Panc1 (cell line): Measurements from ENCODE around the gene ARL13B. TPM values are rescaled to one million over a fixed set of nuclear protein-coding genes. Genes with fewer than 3 reads are reported as not detected.

Experiments
- ATAC-seq: fragments of 200-7000 bp; cut with Tn5 transposase; 2 replicates; pipeline ENCODE4 v1.9.1; 2020; ENCODE audit warnings: mild to moderate bottlenecking, moderate library complexity
- BruUV-seq: library from RNA; stranded (reverse); fragments of 400-500 nt; replicated peaks from 2 replicates; lab custom pipeline; 2021; lab: Mats Ljungman, UMichigan
- CTCF ChIA-PET: fragments of 300-600 bp; sonication (Branson Sonifier 250); formaldehyde crosslinking; loops from one replicate; lab custom pipeline; 2022; ENCODE audit warnings: antibody characterized with exemption; lab: Charles Lee
- POLR2A ChIA-PET: fragments of 300-600 bp; sonication (Branson Sonifier 250); formaldehyde crosslinking; loops from one replicate; lab custom pipeline; 2022; ENCODE audit warnings: antibody characterized with exemption; lab: Charles Lee
- DNase-seq: peaks from one replicate; pipeline ENCODE4 v3.0.0-alpha.2; 2010; ENCODE audit warnings: low read depth, low spot score
- H3K27ac ChIP-seq: 2 replicates; pipeline ENCODE4 v1.5.1; 2011; ENCODE audit warnings: mild to moderate bottlenecking, low read length, inconsistent platforms
- H3K27me3 ChIP-seq: fragments of 200-500 bp; sonication (Bioruptor generic); 2 replicates; pipeline ENCODE4 v1.6.0; 2014; ENCODE audit warnings: low read length, inconsistent platforms; ENCODE audit not compliant: control insufficient read depth, insufficient read depth
- H3K36me3 ChIP-seq: fragments of 200-500 bp; sonication (Bioruptor generic); 2 replicates; pipeline ENCODE4 v1.5.1; 2014; ENCODE audit warnings: inconsistent platforms, mild to moderate bottlenecking, low read length, moderate library complexity; ENCODE audit not compliant: control insufficient read depth, insufficient read depth
- H3K4me1 ChIP-seq: 2 replicates; pipeline ENCODE4 v1.5.1; 2011; ENCODE audit warnings: inconsistent platforms, mild to moderate bottlenecking, low read length, moderate library complexity; ENCODE audit not compliant: control insufficient read depth, insufficient read depth
- H3K4me3 ChIP-seq, 2 experiments: 2 replicates each; pipeline ENCODE4 v1.5.1; 2011 to 2012; ENCODE audit warnings: low read depth in 2 of 2, low read length in 2 of 2, mild to moderate bottlenecking in 2 of 2, inconsistent platforms in 1 of 2, moderate library complexity in 1 of 2
- H3K9me3 ChIP-seq: fragments of 200-500 bp; sonication (Bioruptor generic); 2 replicates; pipeline ENCODE4 v1.5.1; 2014; ENCODE audit warnings: low read depth, mild to moderate bottlenecking, inconsistent platforms, low read length, moderate library complexity; ENCODE audit not compliant: control insufficient read depth, insufficient read depth
- POLR2AphosphoS5 ChIP-seq: IDR thresholded peaks from 2 replicates; pipeline ENCODE4 v1.6.1; 2012; ENCODE audit warnings: mild to moderate bottlenecking, low read depth, low read length, moderate library complexity
- SIN3A ChIP-seq: IDR thresholded peaks from 2 replicates; pipeline ENCODE4 v1.6.1; 2012; ENCODE audit warnings: low read depth, mild to moderate bottlenecking, low read length, moderate library complexity, borderline replicate concordance; ENCODE audit not compliant: insufficient read depth
- in situ Hi-C: cut with HindIII; loops from 2 replicates; pipeline ENCODE4 v1.10.0; 2016; ENCODE audit warnings: low sequenced_read_pairs, low pct_unique_long_range_greater_than_20kb
- intact Hi-C: fragments of 100-400 bp; cut with micrococcal nuclease; formaldehyde crosslinking; loops from one replicate; pipeline ENCODE4 v1.10.0; 2022; ENCODE audit not compliant: unreplicated experiment
- total RNA-seq: library from RNA; stranded (reverse); gene quantifications from one replicate; pipeline ENCODE4 v1.2.1, GENCODE V29; 2021; ENCODE audit not compliant: unreplicated experiment
- TF ChIP-seq, protein P1 (sequence below), 2 experiments: IDR thresholded peaks; 2 replicates each; pipeline ENCODE4 v1.6.1; 2011 to 2012; ENCODE audit warnings: low read depth in 2 of 2, control low read depth in 1 of 2, low read length in 1 of 2, mild to moderate bottlenecking in 1 of 2, moderate library complexity in 1 of 2; ENCODE audit not compliant: insufficient read depth in 1 of 2
- TF ChIP-seq, protein P2 (sequence below): fragments of 450-650 bp; IDR thresholded peaks from 2 replicates; pipeline ENCODE4 v1.5.1; 2017; ENCODE audit warnings: mild to moderate bottlenecking

The ARL13B gene
- total RNA-seq, 1 experiment from 2014 or later = 26.6 TPM

DNA sequence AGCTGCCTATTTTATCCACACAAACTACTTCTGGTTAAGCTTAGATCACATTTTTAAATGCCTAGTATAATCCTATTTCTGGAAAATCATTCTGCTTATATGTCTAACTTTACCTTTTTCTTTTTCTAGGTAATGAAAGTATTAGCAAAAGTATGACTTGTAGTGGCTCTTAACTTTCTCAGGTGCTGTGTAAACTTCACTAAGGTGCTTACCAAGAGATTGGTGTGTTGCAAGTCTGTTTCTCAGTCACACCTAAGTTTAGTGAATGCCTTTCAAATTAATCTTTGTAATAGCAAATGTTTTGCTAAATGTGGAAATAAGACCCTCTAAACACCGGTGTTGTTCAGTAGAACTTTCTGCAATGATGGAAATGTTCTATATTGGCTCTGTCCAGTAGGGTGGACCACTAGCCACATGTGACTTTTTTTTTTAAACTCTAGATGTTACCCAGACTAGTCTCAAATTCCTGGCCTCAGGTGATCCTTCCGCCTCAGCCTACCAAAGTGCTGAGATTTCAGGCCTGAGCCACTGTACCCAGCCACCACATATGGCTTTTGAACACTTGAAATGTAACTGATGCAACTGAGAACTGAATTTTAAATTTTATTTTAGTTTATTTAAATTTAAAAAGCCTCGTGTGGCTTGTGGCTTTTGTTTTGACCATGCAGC, 22.0 kb downstream of the ARL13B start:
- in situ Hi-C loops (no loop called here), intact Hi-C loops (no loop called here)
- no TSS peak for BruUV-seq
- TF ChIP-seq, protein P1, sequence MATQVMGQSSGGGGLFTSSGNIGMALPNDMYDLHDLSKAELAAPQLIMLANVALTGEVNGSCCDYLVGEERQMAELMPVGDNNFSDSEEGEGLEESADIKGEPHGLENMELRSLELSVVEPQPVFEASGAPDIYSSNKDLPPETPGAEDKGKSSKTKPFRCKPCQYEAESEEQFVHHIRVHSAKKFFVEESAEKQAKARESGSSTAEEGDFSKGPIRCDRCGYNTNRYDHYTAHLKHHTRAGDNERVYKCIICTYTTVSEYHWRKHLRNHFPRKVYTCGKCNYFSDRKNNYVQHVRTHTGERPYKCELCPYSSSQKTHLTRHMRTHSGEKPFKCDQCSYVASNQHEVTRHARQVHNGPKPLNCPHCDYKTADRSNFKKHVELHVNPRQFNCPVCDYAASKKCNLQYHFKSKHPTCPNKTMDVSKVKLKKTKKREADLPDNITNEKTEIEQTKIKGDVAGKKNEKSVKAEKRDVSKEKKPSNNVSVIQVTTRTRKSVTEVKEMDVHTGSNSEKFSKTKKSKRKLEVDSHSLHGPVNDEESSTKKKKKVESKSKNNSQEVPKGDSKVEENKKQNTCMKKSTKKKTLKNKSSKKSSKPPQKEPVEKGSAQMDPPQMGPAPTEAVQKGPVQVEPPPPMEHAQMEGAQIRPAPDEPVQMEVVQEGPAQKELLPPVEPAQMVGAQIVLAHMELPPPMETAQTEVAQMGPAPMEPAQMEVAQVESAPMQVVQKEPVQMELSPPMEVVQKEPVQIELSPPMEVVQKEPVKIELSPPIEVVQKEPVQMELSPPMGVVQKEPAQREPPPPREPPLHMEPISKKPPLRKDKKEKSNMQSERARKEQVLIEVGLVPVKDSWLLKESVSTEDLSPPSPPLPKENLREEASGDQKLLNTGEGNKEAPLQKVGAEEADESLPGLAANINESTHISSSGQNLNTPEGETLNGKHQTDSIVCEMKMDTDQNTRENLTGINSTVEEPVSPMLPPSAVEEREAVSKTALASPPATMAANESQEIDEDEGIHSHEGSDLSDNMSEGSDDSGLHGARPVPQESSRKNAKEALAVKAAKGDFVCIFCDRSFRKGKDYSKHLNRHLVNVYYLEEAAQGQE (IDR thresholded peaks at IDR 0.05; ENCODE audit: insufficient read depth in 1 of 2, low read depth in 2 of 2, low read length in 1 of 2) = no peak
- TF ChIP-seq, protein P2, sequence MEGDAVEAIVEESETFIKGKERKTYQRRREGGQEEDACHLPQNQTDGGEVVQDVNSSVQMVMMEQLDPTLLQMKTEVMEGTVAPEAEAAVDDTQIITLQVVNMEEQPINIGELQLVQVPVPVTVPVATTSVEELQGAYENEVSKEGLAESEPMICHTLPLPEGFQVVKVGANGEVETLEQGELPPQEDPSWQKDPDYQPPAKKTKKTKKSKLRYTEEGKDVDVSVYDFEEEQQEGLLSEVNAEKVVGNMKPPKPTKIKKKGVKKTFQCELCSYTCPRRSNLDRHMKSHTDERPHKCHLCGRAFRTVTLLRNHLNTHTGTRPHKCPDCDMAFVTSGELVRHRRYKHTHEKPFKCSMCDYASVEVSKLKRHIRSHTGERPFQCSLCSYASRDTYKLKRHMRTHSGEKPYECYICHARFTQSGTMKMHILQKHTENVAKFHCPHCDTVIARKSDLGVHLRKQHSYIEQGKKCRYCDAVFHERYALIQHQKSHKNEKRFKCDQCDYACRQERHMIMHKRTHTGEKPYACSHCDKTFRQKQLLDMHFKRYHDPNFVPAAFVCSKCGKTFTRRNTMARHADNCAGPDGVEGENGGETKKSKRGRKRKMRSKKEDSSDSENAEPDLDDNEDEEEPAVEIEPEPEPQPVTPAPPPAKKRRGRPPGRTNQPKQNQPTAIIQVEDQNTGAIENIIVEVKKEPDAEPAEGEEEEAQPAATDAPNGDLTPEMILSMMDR = no peak
- TF ChIP-seq POLR2AphosphoS5 (no peak), SIN3A (no peak)
- no peaks in the 10 kb centered on the region for H3K36me3 ChIP-seq
- H3K4me3 ChIP-seq = no peak overlapping the region
- H3K4me1 ChIP-seq = no peaks in the 10 kb centered on the region
- CTCF ChIA-PET = no interaction called here
- no peak overlapping the region for H3K27ac ChIP-seq
- DNase-seq = no peak
- ATAC-seq = no peak
- no peaks in the 10 kb centered on the region for H3K9me3 ChIP-seq
- H3K27me3 ChIP-seq = no peaks in the 10 kb centered on the region
- POLR2A ChIA-PET = interaction anchor here (0.6 kb wide), 1 partner anchor 64 kb away, joined by 3 read pairs; no protein-coding TSS in a partner anchor

DNA sequence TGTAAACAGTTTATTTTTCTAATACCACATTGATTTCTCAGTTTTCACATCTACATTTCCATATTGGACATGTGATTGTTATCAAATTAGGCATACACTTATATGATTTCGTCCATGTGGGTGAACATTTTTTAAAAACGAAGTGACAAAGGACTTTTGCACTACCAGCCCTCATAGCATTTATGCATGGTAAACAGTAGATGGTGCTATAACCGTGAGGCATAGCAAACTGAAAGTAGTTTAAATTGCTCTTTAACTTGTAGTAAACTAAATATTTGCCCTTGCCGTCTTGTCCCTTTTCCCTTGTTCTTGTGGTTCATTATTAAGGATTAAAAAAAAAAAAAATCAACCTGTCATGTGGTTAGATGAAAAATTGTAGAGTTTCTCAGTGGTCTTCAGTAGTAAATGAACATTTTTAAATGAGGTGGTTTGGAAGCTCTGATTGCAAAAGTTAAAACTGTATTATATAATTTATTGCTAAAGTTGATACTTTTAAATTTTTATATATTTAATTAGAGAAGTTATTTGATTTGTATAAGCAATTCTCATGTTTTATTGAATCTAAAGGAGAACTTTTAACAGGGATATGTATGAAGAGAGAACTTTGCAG, 24.5 kb downstream of the ARL13B start:
- no TSS peak for BruUV-seq
- TF ChIP-seq, protein P1 (IDR thresholded peaks at IDR 0.05; ENCODE audit: insufficient read depth in 1 of 2, low read depth in 2 of 2, low read length in 1 of 2) = no peak
- TF ChIP-seq, protein P2 = peak; percentile 88; the same call in 1 of the 2 replicates
- Histone ChIP-seq H3K27ac (peak overlapping the region; percentile 46; the same call in 1 of the 2 replicates), H3K9me3 (no peaks in the 10 kb centered on the region), H3K36me3 (no peaks in the 10 kb centered on the region), H3K4me3 (no peak overlapping the region; a peak in 1 of 4 replicates), H3K27me3 (no peaks in the 10 kb centered on the region), H3K4me1 (no peaks in the 10 kb centered on the region)
- DNase-seq = peak; percentile 42
- ChIA-PET POLR2A (interaction anchor here (0.6 kb wide), 1 partner anchor 65 kb away, joined by 3 read pairs; no protein-coding TSS in a partner anchor), CTCF (no interaction called here)
- in situ Hi-C loops (no loop called here), intact Hi-C loops (loop anchor here (2.0 kb wide), 1 partner anchor 64 kb away; no protein-coding TSS in a partner anchor)
- ATAC-seq = peak; percentile 80
